K562 (cell line): ENCODE measurements around the gene RASAL1.

Experiments
- BRD9 ChIP-seq: fragments of 450-650 bp; IDR thresholded peaks from 2 replicates; pipeline ENCODE4 v1.6.1; 2018; ENCODE audit warnings: low read depth; ENCODE audit not compliant: partially characterized antibody
- CTCF ChIP-seq, 3 experiments: IDR thresholded peaks in 2 of 3; conservative IDR thresholded peaks in 1 of 3; 2 replicates each; pipeline ENCODE4 v1.5.1; 2011 to 2012; ENCODE audit warnings: low read length in 3 of 3, mild to moderate bottlenecking in 3 of 3, control low read depth in 2 of 3, improper control_type of control experiment in 1 of 3, inconsistent platforms in 1 of 3, low read depth in 1 of 3, mixed read lengths in 1 of 3, moderate library complexity in 1 of 3; ENCODE audit not compliant: insufficient read depth in 2 of 3
- MAFK ChIP-seq: IDR thresholded peaks from 2 replicates; pipeline ENCODE4 v1.6.1; 2011; ENCODE audit warnings: low read length, improper control_type of control experiment
- POLR2G ChIP-seq: fragments of 200-400 bp; formaldehyde crosslinking; IDR thresholded peaks from 2 replicates; pipeline ENCODE4 v1.6.1; 2017; ENCODE audit warnings: low read depth, mild to moderate bottlenecking, antibody characterized with exemption, low read length, moderate library complexity
- SETDB1 ChIP-seq: IDR thresholded peaks from one replicate; pipeline ENCODE4 v1.6.1; 2012; ENCODE audit warnings: low read length, control low read depth, inconsistent platforms
- TEAD4 ChIP-seq, 2 experiments: sonication (generic) in 1 of 2; formaldehyde crosslinking in 1 of 2; IDR thresholded peaks; 2 replicates each; pipeline versions ENCODE4 v1.6.1 to v1.8.0; 2012 to 2022; ENCODE audit warnings: borderline replicate concordance in 1 of 2, inconsistent platforms in 1 of 2, low read length in 1 of 2, mild to moderate bottlenecking in 1 of 2, missing genetic modification reagents in 1 of 2
- TRIM24 ChIP-seq, 2 experiments: fragments of 450-650 bp; IDR thresholded peaks; 2 replicates each; pipeline ENCODE4 v1.6.1; 2016
- ZFP91 ChIP-seq: sonication (generic); formaldehyde crosslinking; IDR thresholded peaks from 2 replicates; pipeline ENCODE4 v1.8.0; 2022; ENCODE audit warnings: mild to moderate bottlenecking, missing genetic modification reagents
- ZNF282 ChIP-seq: sonication (generic); formaldehyde crosslinking; IDR thresholded peaks from 2 replicates; pipeline ENCODE4 v1.8.1; 2023; ENCODE audit warnings: missing genetic modification reagents

- TF ChIP-seq SETDB1 = no peak
- TF ChIP-seq CTCF (IDR thresholded peaks at IDR 0.05 in 2 of 3, conservative IDR thresholded peaks at IDR 0.05 in 1 of 3; ENCODE audit: insufficient read depth in 2 of 3, low read depth in 1 of 3, low read length in 3 of 3) = no peak
- TF ChIP-seq BRD9 = no peak
- no peak for TF ChIP-seq MAFK
- TF ChIP-seq POLR2G = no peak
- TF ChIP-seq TEAD4 (IDR thresholded peaks at IDR 0.05; ENCODE audit: low read length) = no peak
- TF ChIP-seq TEAD4 (CRISPR knock-in tag; IDR thresholded peaks at IDR 0.05; ENCODE audit: borderline replicate concordance) = no peak
- no peak for TF ChIP-seq ZFP91 (CRISPR knock-in tag)
- no peak for TF ChIP-seq TRIM24 (IDR thresholded peaks at IDR 0.05)
- no peak for TF ChIP-seq ZNF282 (CRISPR knock-in tag)
Observed at GRCh38 chr12:113075137-113075683, 60.4 kb downstream of the RASAL1 start.
